Measurements from ENCODE around the gene ELK4. TPM values are rescaled to one million over a fixed set of nuclear protein-coding genes. Genes with fewer than 3 reads are reported as not detected.

Gene ELK4
- total and polyA plus RNA-seq, 2 experiments from 2014 or later: 5.1 to 16.4 TPM

DNA sequence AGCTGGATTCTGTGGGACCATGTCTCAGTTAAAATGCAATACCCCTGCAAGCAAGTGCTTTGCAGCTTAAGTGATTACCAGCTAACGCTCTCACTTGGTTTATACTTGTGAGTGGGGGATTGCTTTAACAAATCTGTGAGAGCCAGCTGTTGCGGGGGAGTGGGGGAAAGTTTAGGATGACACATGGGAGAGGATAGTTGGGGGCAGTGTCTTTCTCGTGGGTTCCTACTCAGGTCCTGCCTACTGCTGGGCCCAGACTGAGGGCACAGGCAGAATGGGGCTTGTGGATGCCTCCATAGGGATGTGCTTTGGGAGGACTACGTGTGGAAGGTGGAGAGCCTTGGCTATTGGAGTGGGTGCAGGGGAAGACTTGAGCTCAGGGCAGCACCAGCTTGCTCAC lies 60.1 kb downstream of the ELK4 start:
- Histone ChIP-seq H3K4me1 (ENCODE audit: insufficient read depth) (no peaks in the 10 kb centered on the region), H3K9me3 (ENCODE audit: low read depth) (no peaks in the 10 kb centered on the region), H4K20me1 (ENCODE audit: insufficient read depth) (no peaks in the 10 kb centered on the region), H3K9me2 (ENCODE audit: insufficient read depth) (no peaks in the 10 kb centered on the region), H3K27me3 (replicated peaks; ENCODE audit: insufficient read depth) (peaks cover 86% of the 10 kb centered on the region), H3F3A (ENCODE audit: insufficient read depth) (no peaks in the 10 kb centered on the region), H3K27ac (no peak overlapping the region), H2AFZ (no peak overlapping the region), H3K4me3 (no peak overlapping the region), H3K4me2 (ENCODE audit: unreplicated experiment) (no peak overlapping the region), H3K36me3 (ENCODE audit: low read depth) (no peaks in the 10 kb centered on the region), H3K9ac (no peak overlapping the region), H3K79me2 (ENCODE audit: insufficient read depth) (no peaks in the 10 kb centered on the region)
- in situ Hi-C loops (cut with MboI): no loop called here
- TF ChIP-seq EZH2phosphoT487 (IDR thresholded peaks at IDR 0.05; ENCODE audit: insufficient read depth, low read depth) (no peak), EZH2 (IDR thresholded peaks at IDR 0.05; ENCODE audit: insufficient read depth, poor library complexity, severe bottlenecking) (no peak)
- DNase-seq: no peak
- WGBS, 2 experiments (ENCODE audit: low coverage in 1 of 2, low lambda C conversion rate in 2 of 2, missing lambda C conversion rate in 2 of 2): 50 to 56% methylated on average over 4 of the region's 4 CpGs

DNA sequence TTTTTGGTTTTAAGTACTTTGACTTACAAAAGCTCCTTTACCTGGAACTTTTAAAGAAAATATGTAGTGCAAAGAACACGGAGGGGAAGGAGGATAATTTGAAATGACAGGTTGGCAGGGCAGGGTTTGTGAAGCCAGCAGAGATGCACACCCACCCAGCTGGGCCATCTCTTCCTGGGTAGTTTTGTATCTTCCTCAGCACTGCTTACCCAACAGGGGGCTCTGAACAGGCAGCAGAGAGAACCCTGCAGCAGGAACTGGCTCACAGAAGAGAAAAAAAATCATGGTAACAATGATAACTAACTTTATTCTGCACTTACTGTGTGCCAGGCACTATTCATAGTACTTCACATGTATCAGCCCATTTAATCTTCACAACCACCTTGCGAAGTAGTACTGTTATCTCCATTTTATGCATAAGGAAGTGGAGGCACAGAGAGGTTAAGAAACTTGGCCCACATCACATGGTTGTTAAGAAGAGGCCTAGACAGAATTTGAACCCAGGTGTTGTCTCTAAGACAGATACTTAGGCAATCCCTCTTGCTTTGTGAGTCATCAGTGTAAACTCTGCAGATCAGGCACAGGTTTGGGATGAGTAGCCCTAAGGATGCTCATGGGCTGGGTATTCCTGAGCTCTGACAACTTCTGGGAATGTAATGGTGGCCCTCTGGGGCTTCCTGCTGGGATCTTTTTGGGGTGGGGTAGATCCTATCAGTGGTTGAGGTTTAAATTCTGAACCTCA lies 60.8 kb downstream of the ELK4 start:
- Histone ChIP-seq H3K79me2 (ENCODE audit: insufficient read depth) (no peaks in the 10 kb centered on the region), H3K36me3 (ENCODE audit: low read depth) (no peaks in the 10 kb centered on the region), H3K9ac (no peak overlapping the region), H3K4me1 (ENCODE audit: insufficient read depth) (no peaks in the 10 kb centered on the region), H3K9me2 (ENCODE audit: insufficient read depth) (no peaks in the 10 kb centered on the region), H3K27me3 (replicated peaks; ENCODE audit: insufficient read depth) (peaks cover 88% of the 10 kb centered on the region), H2AFZ (no peak overlapping the region), H4K20me1 (ENCODE audit: insufficient read depth) (no peaks in the 10 kb centered on the region), H3K4me2 (ENCODE audit: unreplicated experiment) (no peak overlapping the region), H3K9me3 (ENCODE audit: low read depth) (no peaks in the 10 kb centered on the region), H3F3A (ENCODE audit: insufficient read depth) (no peaks in the 10 kb centered on the region), H3K27ac (no peak overlapping the region), H3K4me3 (no peak overlapping the region)
- DNase-seq: peak; percentile 17
- 59 to 61% methylated on average over 2 of the region's 2 CpGs for WGBS, 2 experiments (ENCODE audit: low coverage in 1 of 2, low lambda C conversion rate in 2 of 2, missing lambda C conversion rate in 2 of 2)
- TF ChIP-seq EZH2phosphoT487 (IDR thresholded peaks at IDR 0.05; ENCODE audit: insufficient read depth, low read depth) (no peak), EZH2 (IDR thresholded peaks at IDR 0.05; ENCODE audit: insufficient read depth, poor library complexity, severe bottlenecking) (no peak)
- in situ Hi-C loops (cut with MboI): no loop called here

DNA sequence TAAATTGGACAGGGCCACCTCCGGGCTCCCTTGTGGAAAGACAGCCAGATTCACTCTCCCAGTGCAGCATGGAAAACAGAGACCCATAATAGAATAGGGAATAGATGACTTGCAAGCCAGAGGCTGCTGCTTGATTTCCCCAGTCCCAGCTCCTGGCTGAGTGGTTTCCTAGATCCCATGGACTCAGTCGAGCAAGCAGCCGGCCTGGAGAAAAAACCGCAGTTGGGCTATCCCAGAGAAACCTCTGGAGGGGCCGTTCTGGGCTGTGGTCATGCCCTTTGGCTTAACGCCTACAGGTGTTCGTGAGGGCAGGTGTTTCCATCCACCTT lies 61.7 kb downstream of the ELK4 start:
- Histone ChIP-seq H3K27me3 (replicated peaks; ENCODE audit: insufficient read depth) (peaks cover 92% of the 10 kb centered on the region), H2AFZ (no peak overlapping the region), H3K27ac (no peak overlapping the region), H3K9me3 (ENCODE audit: low read depth) (no peaks in the 10 kb centered on the region), H4K20me1 (ENCODE audit: insufficient read depth) (no peaks in the 10 kb centered on the region), H3K4me1 (ENCODE audit: insufficient read depth) (no peaks in the 10 kb centered on the region), H3F3A (ENCODE audit: insufficient read depth) (no peaks in the 10 kb centered on the region), H3K9ac (no peak overlapping the region), H3K4me3 (no peak overlapping the region), H3K36me3 (ENCODE audit: low read depth) (no peaks in the 10 kb centered on the region), H3K9me2 (ENCODE audit: insufficient read depth) (no peaks in the 10 kb centered on the region), H3K4me2 (ENCODE audit: unreplicated experiment) (no peak overlapping the region), H3K79me2 (ENCODE audit: insufficient read depth) (no peaks in the 10 kb centered on the region)
- in situ Hi-C loops (cut with MboI): no loop called here
- DNase-seq: no peak
- TF ChIP-seq EZH2phosphoT487 (IDR thresholded peaks at IDR 0.05; ENCODE audit: insufficient read depth, low read depth): no peak
- TF ChIP-seq EZH2 (IDR thresholded peaks at IDR 0.05; ENCODE audit: insufficient read depth, poor library complexity, severe bottlenecking): no peak
- WGBS, 2 experiments (ENCODE audit: low coverage in 1 of 2, low lambda C conversion rate in 2 of 2, missing lambda C conversion rate in 2 of 2): 26 to 32% methylated on average over 7 of the region's 7 CpGs

- H3K9ac ChIP-seq: no peak overlapping the region
- H3K4me1 ChIP-seq (ENCODE audit: insufficient read depth): no peaks in the 10 kb centered on the region
- TF ChIP-seq EZH2 (IDR thresholded peaks at IDR 0.05; ENCODE audit: insufficient read depth, poor library complexity, severe bottlenecking) (no peak), EZH2phosphoT487 (IDR thresholded peaks at IDR 0.05; ENCODE audit: insufficient read depth, low read depth) (no peak)
- no peak overlapping the region for H3K4me2 ChIP-seq (ENCODE audit: unreplicated experiment)
- no peaks in the 10 kb centered on the region for H3K79me2 ChIP-seq (ENCODE audit: insufficient read depth)
- in situ Hi-C loops (cut with MboI): no loop called here
- 4% methylated on average over 17 to 22 of the region's 22 CpGs for WGBS, 2 experiments (ENCODE audit: low coverage in 1 of 2, low lambda C conversion rate in 2 of 2, missing lambda C conversion rate in 2 of 2)
- H3K27ac ChIP-seq: no peak overlapping the region
- H3K36me3 ChIP-seq (ENCODE audit: low read depth): no peaks in the 10 kb centered on the region
- H4K20me1 ChIP-seq (ENCODE audit: insufficient read depth): no peaks in the 10 kb centered on the region
- no peaks in the 10 kb centered on the region for H3K9me2 ChIP-seq (ENCODE audit: insufficient read depth)
- no peaks in the 10 kb centered on the region for H3K9me3 ChIP-seq (ENCODE audit: low read depth)
- DNase-seq: no peak
- H3F3A ChIP-seq (ENCODE audit: insufficient read depth): no peaks in the 10 kb centered on the region
- H2AFZ ChIP-seq: no peak overlapping the region
- no peak overlapping the region for H3K4me3 ChIP-seq
- H3K27me3 ChIP-seq (replicated peaks; ENCODE audit: insufficient read depth): peaks cover 87% of the 10 kb centered on the region
Observed at GRCh38 chr1:205569411-205570172, 62.2 kb downstream of the ELK4 start.
